GM12801 (cell line): ENCODE data around the gene CLK2.

Source experiments
- CTCF ChIP-seq: IDR thresholded peaks from one replicate; pipeline ENCODE4 v1.5.1; 2011; ENCODE audit warnings: control low read depth; ENCODE audit not compliant: insufficient read length; ENCODE audit errors: extremely low read depth

Gene CLK2

GRCh38 chr1:155284476-155284875 lies 11.2 kb upstream of the CLK2 start:
- TF ChIP-seq CTCF, result no peak

GRCh38 chr1:155282488-155283091 lies 9.3 kb upstream of the CLK2 start:
- no peak for TF ChIP-seq CTCF

GRCh38 chr1:155279268-155279667 lies 6.0 kb upstream of the CLK2 start:
- no peak for TF ChIP-seq CTCF

GRCh38 chr1:155278689-155279160 lies 5.4 kb upstream of the CLK2 start:
- no peak for TF ChIP-seq CTCF

DNA sequence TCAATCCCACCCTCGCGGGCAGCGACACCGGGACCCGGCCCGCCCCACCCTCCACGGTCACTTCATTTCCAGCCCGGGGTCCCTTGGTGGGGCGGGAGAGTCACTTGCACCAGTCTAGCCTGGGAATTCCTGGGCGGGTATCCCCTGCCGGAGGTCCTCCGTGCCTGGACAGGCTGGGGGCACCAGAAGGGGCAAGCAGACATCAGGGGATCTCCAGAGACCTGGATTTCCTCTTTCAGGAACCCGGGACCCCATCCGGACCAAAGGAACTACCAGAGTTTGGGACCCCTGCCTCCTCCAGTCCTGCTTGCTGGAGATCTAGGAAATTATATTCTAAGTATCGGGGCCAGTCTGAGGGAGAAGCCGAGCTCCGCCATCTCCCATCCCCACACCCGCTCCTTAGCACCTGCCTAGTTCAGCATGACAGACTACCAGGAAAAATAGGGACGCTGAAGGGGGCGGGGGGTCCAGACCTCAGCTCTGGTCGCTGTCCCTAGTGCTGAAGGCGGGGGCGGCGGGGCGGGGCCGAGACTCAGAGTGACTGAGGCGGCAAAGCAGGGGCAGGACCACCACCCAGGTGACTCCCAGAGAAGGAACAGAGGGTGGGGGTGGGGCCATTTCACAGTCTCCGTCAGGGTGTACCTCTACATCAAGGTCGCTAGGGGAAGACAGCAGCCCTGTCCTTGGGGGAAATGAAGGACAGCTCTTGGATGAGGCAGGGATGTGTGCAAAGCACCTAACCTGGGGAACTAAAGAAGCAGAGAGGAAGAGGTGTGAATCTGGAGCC lies 4.8 kb upstream of the CLK2 start:
- no peak for TF ChIP-seq CTCF

DNA sequence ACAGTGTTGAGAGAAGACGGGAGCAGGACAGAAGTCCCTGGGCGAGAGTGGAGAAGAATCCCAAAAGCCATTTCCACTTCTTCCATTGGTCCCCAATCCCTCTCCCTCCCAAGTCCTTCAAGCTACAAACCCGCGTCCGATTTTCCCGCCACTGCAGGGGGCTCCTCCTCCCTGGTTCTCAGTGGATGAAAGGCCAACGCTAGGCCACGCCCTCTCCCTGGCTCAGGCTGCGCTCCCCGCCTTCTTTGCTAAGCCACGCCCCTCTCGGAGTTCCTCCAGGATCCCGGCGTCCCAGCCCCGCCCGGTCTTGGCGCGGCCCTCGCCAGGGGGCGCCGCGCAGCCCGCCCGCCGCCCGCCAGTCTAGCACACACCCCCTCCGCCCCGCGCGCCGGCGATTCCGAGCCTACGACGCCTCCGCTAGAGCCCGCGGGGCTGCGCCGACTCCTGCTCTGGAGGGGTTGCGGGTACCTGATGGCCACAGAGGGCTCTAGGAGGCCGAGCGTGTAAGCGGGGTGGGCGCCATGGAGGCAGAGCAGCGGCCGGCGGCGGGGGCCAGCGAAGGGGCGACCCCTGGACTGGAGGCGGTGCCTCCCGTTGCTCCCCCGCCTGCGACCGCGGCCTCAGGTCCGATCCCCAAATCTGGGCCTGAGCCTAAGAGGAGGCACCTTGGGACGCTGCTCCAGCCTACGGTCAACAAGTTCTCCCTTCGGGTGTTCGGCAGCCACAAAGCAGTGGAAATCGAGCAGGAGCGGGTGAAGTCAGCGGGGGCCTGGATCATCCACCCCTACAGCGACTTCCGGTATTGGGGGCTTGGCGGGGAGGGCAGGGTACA lies 4.0 kb upstream of the CLK2 start, which contains the start of gene HCN3:
Gene HCN3, plus strand, starts transcription at position 394 of the 832 bp plus-strand sequence. Its CDS starts 128 bp downstream, at position 522.
- TF ChIP-seq CTCF, result no peak
